HG03558 (cell line): ENCODE results near the gene NTMT1.

Experiments used
- ATAC-seq: cut with Tn5 transposase; IDR thresholded peaks from one replicate; pipeline ENCODE4 v1.9.1; 2021; ENCODE audit warnings: moderate number of reproducible peaks; ENCODE audit not compliant: unreplicated experiment; ENCODE audit errors: extremely low read depth

Gene NTMT1

DNA sequence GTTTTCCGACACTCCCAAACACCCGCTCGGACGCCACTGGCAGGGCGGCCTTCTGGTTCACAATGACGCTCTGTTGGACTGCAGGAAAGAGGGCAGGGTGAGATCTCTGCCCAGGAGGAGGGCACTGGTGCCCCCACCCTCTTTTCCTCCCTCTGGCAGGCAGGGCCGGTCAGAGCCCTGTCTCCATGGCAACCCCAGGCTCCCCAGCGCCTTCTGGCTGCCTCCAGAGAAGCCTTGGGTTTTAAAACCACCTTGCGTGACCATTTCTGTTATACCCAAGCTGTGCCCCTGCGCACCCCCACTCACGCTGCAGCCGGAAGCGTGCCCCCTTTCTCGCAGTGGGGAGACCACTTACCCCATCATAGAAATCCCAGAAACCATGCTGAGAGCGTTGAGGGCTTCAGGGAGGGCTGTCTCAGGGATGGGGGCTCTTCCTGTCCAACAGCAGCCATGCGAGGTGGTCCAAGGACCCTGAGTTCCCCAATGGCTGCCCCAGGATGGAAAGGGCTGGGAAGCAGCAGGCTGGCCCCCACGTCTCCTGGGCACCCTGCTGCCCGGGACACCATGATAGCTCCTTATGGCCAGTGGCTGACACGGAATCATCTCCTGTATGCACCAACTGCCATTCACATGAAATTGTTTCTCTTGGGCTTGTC, 12.3 kb upstream of the NTMT1 start:
- ATAC-seq: no peak

DNA sequence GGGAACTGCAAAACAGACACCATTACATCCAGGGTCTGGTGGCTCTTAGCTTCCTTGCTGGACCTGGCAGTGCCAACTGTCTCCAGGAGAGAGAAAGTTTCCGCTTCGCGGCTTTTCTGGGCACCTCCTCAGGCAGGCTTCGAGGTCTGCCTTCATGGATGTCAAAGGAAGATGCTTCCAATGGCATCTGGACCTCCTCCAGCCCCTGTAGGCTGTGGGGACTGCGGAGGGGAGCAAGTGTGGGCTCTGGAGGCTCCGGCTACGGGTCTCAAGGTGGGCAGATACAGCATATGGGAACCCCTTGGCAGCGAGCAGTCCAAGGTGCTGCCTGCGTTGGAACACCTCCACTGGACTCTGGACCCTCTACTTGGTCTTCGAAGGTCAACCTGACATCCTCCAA, 11.0 kb upstream of the NTMT1 start:
- ATAC-seq: no peak

- no peak for ATAC-seq
Measured at GRCh38 chr9:129615407-129616285, 10.3 kb upstream of the NTMT1 start.

GRCh38 chr9:129617167-129617566, 8.8 kb upstream of the NTMT1 start:
- ATAC-seq: no peak

- no peak for ATAC-seq
Measured at GRCh38 chr9:129619787-129620668, 5.9 kb upstream of the NTMT1 start.

DNA sequence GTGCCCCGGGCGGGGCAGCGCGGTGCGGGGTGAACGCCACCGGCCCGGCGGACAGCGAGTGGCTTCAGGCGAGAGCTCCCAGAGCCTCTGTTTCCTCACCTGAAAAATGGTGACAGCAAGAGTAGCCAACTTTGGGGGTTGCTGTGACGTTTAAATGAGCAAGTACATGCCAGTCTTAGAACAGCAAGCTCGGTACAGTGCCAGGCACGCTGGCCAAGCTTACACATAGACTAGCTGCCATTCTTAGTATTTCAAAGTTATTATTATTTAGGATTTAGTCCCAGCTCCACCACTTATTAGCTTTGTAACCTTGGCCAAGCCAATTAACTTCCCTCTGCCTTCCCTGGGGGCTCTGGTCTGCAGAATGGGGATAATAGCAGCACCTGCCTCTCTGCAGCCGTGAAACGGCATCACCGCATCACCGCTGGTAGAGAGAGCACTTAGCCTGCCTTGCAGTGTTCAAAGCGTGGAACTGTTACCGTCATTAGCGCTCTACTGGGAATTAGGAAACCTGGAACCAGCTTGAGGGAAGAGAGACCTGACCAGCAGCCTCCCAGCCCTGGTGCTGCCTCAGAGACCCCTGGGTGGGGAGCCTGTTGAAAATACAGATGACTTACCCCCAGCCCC, 5.2 kb upstream of the NTMT1 start, which contains the start of gene C9orf50:
C9orf50 (minus strand) TSS at position 433 of the 627 bp plus-strand sequence. CDS start 527 bp downstream, outside the sequence.
- no peak for ATAC-seq

DNA sequence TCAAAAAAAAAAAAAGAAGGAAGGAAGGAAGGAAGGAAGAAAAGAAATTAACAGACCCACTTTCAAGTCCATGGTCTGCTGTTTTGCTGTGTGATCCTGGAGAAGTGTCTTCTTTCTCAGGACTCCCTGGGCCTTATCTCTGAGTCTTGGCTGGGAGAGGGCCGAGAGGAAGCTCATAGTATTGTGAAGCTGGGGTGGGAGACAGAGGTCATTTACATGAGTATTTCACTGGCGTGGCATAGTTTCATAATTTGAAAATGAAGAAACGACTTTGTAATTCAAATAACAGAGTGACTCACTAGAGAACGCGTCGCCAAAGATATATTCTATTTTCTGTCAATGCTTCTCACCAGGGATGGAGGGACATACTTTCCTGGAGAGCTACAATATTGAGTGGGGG, 2.6 kb upstream of the NTMT1 start:
- ATAC-seq: no peak

DNA sequence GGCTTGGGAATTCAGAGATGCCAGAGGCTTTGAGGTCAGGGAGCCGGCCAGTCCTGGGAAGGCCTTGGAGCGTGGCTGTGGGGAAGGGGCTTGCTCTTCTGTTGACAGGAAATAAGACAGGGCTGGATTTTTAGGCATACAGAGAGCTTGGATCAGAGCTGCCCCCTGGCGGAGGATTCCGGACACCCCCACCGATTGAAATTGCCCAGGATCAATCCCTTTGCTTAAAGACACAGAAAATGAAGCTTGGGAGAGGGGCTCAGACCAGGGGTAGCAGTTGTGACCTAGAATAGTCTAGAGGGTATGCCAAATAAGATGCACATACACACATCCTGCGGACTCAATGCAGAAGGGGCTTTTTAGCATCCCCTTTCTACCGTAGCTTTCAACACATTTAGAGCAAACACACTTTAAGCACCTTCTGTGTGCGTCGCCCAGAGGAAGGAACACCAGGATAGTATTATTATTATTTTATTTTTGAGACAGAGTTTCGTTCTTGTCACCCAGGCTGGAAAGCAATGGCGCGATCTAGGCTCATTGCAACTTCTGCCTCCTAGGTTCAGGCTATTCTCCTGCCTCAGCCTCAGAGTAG, 1.7 kb upstream of the NTMT1 start:
- no peak for ATAC-seq

DNA sequence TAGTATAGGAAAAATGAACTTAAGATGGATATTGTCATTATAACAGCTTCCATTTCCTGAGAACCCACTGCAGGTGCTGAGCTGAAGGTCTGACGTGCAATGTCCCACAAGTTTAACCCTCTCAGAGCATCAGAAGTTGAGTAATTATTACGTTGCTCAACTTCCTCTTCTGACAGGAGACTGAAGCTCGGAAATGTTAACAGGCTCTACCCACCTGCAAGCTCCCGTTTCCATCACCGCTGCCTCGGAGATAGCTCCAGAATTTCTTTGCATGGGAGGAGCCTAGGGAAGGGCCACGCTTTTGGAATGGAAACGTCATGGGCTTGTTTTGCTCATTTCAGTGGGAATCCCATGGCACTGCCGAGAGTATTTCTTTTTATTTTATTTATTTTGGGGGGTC, 1.0 kb upstream of the NTMT1 start:
- no peak for ATAC-seq

DNA sequence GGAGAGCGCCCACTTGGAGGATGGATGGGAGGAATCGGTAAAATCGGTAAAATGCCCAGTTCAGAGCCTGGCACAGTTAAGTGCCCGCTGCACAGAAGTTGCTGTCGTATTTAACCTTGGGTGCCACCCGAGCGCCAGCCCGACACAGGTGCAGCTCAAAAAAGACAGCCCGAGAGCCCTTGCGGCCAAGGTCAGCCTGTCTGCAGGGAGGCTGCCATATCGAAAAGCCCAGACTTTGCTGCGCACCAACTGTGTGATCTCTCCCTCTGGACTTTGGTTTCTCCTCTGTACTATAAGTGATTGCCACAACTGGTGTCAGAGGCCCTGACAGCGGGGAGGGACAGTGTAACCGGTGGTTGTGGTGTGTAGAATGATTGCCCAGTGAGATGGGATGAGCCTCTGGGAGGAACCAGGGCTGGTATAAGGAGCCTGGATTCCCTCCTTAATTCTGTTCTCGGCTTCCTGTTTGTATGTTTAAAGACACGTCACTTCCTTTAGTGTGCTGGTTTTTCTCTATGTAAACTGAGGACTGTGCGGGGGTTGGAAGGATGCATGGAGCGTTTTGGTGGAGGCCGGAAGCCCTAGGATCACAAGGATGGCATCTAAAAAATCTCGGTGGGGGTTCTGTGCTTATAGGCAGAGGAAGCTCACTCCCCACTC, 792 bp downstream of the NTMT1 start:
- ATAC-seq: no peak

DNA sequence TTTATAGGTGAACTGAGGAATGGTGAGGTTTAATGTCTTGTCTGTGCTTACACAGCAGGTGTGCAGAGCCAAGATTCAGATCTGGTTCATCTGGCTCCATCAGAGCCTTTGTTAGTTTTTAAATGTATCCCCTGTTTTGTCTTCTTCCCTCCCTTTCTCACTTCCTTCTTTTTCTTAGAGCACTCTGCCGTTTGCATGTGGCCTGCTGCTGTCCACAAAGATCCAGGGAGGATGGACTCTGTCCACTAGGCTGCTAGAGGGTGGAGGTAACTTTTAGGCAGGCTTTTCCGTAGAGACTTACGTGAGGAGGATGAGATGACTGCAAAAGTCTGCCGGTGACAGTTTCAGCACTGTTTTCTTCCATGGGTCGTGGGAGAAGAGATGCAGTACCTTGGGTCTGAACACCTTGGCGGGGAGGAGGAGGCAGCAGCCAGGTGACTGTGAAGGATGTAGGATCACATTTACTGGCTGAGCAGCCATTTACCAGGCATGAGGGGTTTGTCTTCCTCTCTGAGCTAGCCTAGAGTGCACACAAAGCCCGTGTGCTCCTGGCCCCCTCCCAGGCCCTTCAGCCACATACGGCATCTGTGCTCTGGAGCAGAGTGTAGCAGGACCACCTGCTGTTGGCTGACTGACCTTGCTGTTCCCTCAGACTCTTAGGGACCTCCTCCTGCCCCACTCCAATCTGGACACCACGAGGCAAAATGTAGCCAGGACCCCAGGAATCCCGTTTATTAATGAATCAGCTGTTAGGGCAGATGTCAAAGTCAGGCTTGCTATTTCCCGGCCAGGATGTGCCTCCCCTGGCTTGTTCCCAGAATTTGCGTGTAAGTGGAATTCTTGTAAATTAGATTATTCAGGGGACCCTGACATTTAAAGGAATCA, 1.8 kb downstream of the NTMT1 start:
- no peak for ATAC-seq

GRCh38 chr9:129628709-129629108, 2.7 kb downstream of the NTMT1 start:
- ATAC-seq: no peak

DNA sequence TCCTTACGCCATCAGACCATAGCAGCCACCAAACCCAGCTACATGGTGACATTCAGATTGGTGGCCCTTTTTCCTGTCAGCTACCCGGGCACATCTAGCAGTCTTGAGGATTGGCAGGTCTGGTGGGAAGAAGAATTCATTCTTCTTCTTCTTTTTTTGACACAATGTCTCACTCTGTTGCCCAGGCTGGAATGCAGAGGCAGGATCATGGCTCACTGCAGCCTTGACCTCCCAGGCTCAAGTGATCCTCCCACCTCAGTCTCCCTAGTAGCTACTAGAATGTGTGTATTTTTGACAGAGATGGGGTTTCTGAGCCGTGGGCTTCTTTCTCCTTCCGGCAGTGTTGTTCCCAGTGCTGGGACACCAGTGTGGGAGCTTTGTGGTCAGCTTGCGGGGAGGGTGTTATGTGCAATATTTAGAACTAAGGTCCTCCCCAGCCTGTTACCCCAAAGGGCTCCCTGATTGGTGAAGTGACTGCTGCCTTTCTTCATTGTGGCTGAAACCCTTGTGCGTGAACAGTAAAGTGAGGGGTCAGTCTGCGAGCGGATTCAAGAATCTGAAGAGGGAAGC, 3.4 kb downstream of the NTMT1 start:
- no peak for ATAC-seq

DNA sequence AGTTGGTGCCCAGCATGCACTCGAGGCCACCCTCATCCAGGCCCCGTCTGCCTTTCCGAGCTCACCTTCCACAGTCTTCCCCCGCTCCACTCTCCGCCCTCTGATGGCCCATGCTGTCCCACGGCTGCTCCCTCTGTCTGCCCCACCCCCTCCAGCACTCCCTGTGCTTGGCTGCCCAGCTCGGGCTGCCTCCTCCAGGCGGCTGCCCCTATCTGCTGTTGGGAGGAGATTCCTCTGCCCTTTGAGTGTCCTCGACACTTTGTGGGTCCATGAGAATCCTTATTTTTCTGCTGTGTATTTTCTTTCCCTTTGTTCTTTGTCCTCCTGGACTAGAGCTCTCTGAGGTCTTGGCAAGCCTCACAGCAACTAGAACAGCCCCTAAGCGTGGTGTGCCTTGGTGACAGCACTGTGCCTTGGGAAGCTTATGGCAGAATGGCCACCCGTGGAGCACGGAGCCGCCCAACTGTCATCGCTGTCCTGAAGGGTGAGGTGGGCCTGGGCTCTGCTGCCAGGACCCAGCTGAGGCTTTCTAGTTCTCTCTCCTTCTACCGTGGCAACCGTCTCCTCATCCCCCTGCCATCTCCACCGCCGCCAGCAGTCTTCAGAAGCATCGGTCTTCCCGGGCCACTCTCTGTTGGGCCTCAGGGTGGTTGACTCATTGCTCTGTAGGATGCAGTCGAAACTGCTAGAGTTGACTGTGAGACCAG, 5.2 kb downstream of the NTMT1 start:
- ATAC-seq: no peak

- no peak for ATAC-seq
Measured at GRCh38 chr9:129631674-129632129, 5.7 kb downstream of the NTMT1 start.

- ATAC-seq: no peak
Measured at GRCh38 chr9:129632460-129632859, 6.5 kb downstream of the NTMT1 start.

DNA sequence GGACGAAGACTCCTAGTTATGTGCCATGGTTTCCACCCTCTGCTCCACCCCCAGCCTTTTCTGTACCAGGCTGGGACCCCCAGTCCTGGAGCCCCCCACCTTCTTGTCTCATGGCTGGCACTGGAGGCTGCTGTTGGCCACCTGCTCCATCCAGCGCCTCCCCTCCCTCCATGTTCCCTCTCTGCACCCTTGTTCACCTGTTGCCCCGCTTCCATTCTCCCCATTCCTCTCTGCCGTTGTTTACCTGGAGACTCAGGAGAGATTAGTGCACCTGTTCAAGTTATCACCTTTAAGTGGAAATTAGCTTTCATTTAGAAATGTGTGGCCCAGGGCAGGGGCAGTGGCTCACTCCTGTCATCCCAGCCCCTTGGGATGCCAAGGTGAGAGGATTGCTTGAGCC, 7.2 kb downstream of the NTMT1 start:
- ATAC-seq: no peak
